MM.1S (cell line): ENCODE results near the gene DIAPH3.

ENCODE experiments used
- EZH2 ChIP-seq: fragments of 300-600 bp; sonication (generic); optimal IDR thresholded peaks from 2 replicates; pipeline ENCODE3; 2017; ENCODE audit warnings: low read depth, mild to moderate bottlenecking, antibody characterized with exemption, low read length, mixed read lengths
- TF ChIP-seq, protein P1 (sequence below): fragments of 300-600 bp; sonication (generic); IDR thresholded peaks from 2 replicates; pipeline ENCODE4 v1.5.1; 2016; ENCODE audit warnings: antibody characterized with exemption, low read length, mixed read lengths

DNA sequence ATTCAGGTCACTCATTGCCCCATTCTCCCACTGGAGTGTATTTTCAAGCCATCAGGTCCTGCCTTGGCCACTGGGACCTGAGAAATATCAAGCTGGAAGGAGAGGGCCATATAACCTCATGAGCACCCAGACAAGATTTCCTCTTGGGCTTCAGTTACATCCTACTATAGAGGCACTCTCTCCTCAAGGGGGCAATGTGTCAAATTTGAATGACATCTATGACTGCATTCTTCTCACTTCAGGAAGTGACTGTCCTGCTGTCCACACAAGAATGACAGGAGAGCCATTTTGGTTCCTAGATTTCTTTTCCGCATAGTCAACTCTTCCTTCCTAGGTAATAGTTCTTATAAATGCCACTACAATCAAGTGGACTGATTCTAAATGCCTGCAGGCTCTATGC, 416.2 kb downstream of the DIAPH3 start:
- TF ChIP-seq, protein P1, sequence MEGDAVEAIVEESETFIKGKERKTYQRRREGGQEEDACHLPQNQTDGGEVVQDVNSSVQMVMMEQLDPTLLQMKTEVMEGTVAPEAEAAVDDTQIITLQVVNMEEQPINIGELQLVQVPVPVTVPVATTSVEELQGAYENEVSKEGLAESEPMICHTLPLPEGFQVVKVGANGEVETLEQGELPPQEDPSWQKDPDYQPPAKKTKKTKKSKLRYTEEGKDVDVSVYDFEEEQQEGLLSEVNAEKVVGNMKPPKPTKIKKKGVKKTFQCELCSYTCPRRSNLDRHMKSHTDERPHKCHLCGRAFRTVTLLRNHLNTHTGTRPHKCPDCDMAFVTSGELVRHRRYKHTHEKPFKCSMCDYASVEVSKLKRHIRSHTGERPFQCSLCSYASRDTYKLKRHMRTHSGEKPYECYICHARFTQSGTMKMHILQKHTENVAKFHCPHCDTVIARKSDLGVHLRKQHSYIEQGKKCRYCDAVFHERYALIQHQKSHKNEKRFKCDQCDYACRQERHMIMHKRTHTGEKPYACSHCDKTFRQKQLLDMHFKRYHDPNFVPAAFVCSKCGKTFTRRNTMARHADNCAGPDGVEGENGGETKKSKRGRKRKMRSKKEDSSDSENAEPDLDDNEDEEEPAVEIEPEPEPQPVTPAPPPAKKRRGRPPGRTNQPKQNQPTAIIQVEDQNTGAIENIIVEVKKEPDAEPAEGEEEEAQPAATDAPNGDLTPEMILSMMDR, result no peak
- TF ChIP-seq EZH2, result no peak
